Glutamatergic neuron (in vitro differentiated cells): ENCODE data around the gene OR4F6. TPM values are rescaled to one million over a fixed set of nuclear protein-coding genes. Genes with fewer than 3 reads are reported as not detected.

ENCODE experiments used
- DNase-seq: peaks from one replicate; pipeline ENCODE4 v3.0.0; 2022
- H3K27ac Mint-ChIP-seq: one replicate; pipeline ENCODE4 v1.8.0; 2020; ENCODE audit warnings: mild to moderate bottlenecking, mixed read lengths, inconsistent platforms; ENCODE audit not compliant: unreplicated experiment
- H3K27me3 Mint-ChIP-seq: one replicate; pipeline ENCODE4 v1.8.0; 2020; ENCODE audit warnings: mild to moderate bottlenecking, moderate library complexity, mixed read lengths, inconsistent platforms; ENCODE audit not compliant: unreplicated experiment
- H3K36me3 Mint-ChIP-seq: one replicate; pipeline ENCODE4 v1.8.0; 2020; ENCODE audit warnings: mild to moderate bottlenecking, mixed read lengths, inconsistent platforms; ENCODE audit not compliant: unreplicated experiment
- H3K4me1 Mint-ChIP-seq: one replicate; pipeline ENCODE4 v1.8.0; 2020; ENCODE audit warnings: mild to moderate bottlenecking, low read depth, mixed read lengths, inconsistent platforms; ENCODE audit not compliant: unreplicated experiment
- H3K4me3 Mint-ChIP-seq: one replicate; pipeline ENCODE4 v1.8.0; 2020; ENCODE audit warnings: mild to moderate bottlenecking, mixed read lengths, inconsistent platforms; ENCODE audit not compliant: unreplicated experiment
- H3K9me3 Mint-ChIP-seq: one replicate; pipeline ENCODE4 v1.8.0; 2020; ENCODE audit warnings: mild to moderate bottlenecking, moderate library complexity, mixed read lengths, inconsistent platforms; ENCODE audit not compliant: unreplicated experiment
- CTCF ChIP-seq: fragments of 200-600 bp; sonication (generic); IDR thresholded peaks from one replicate; pipeline ENCODE4 v1.5.0; 2021; ENCODE audit not compliant: partially characterized antibody, unreplicated experiment
- total RNA-seq: library from RNA; stranded (reverse); fragmentation: NEBNext Ultra II Directional; extraction: Animal tissue kit (Norgen Biotek cat#: 25700); gene quantifications from one replicate; pipeline ENCODE4 v1.2.1, GENCODE V29; 2021; ENCODE audit not compliant: unreplicated experiment

Gene OR4F6
- total RNA-seq, 1 donor from 2014 or later: not detected

- Mint-ChIP-seq H3K27me3 (no peaks in the 10 kb centered on the region), H3K9me3 (no peaks in the 10 kb centered on the region), H3K36me3 (no peaks in the 10 kb centered on the region), H3K4me1 (no peaks in the 10 kb centered on the region), H3K27ac (no peak overlapping the region), H3K4me3 (no peak overlapping the region)
- no peak for TF ChIP-seq CTCF
- DNase-seq: no peak
Observed at GRCh38 chr15:101808201-101808600, 4.9 kb downstream of the OR4F6 start.

- DNase-seq: no peak
- Mint-ChIP-seq H3K27ac (no peak overlapping the region), H3K4me1 (no peaks in the 10 kb centered on the region), H3K27me3 (no peaks in the 10 kb centered on the region), H3K4me3 (no peak overlapping the region), H3K36me3 (no peaks in the 10 kb centered on the region), H3K9me3 (no peaks in the 10 kb centered on the region)
- no peak for TF ChIP-seq CTCF
Observed at GRCh38 chr15:101810456-101810855, 7.1 kb downstream of the OR4F6 start.

GRCh38 chr15:101810876-101811275, 7.6 kb downstream of the OR4F6 start:
- no peaks in the 10 kb centered on the region for H3K9me3 Mint-ChIP-seq
- no peaks in the 10 kb centered on the region for H3K36me3 Mint-ChIP-seq
- H3K4me1 Mint-ChIP-seq: no peaks in the 10 kb centered on the region
- DNase-seq: no peak
- no peak for TF ChIP-seq CTCF
- no peaks in the 10 kb centered on the region for H3K27me3 Mint-ChIP-seq
- no peak overlapping the region for H3K27ac Mint-ChIP-seq
- no peak overlapping the region for H3K4me3 Mint-ChIP-seq

- Mint-ChIP-seq H3K4me1 (no peaks in the 10 kb centered on the region), H3K27ac (no peak within 1 kb of the TSS), H3K36me3 (no peaks in the 10 kb centered on the region), H3K4me3 (no peak within 1 kb of the TSS), H3K27me3 (no peaks in the 10 kb centered on the region), H3K9me3 (no peaks in the 10 kb centered on the region)
- DNase-seq: no peak
- TF ChIP-seq CTCF: no peak
Observed at GRCh38 chr15:101811902-101812301, 8.6 kb downstream of the OR4F6 start, which contains the start of gene OR4F15. Gene OR4F15, plus strand, starts transcription at chr15:101812202. Its CDS starts 5,985 bp downstream, at chr15:101818187.

GRCh38 chr15:101813803-101814534, 10.7 kb downstream of the OR4F6 start:
- Mint-ChIP-seq H3K27ac (no peak overlapping the region), H3K9me3 (no peaks in the 10 kb centered on the region), H3K4me1 (no peaks in the 10 kb centered on the region), H3K27me3 (no peaks in the 10 kb centered on the region), H3K4me3 (no peak overlapping the region), H3K36me3 (no peaks in the 10 kb centered on the region)
- no peak for DNase-seq
- no peak for TF ChIP-seq CTCF
